Brain microvascular endothelial cell (primary cell): ENCODE data around the gene TJAP1.
"Not testable (repeated sequence)": the region's sequence is repeated elsewhere in the genome, so short reads cannot be mapped to it uniquely, and the experiment has no call there.

Experiments used
- DNase-seq: peaks from one replicate; pipeline ENCODE4 v3.0.0-alpha.2; 2020
- H3K27ac ChIP-seq: fragments of 250-450 bp; sonication (Bioruptor Pico); 2 replicates; pipeline ENCODE4 v1.5.1; 2020; ENCODE audit warnings: mild to moderate bottlenecking, moderate library complexity
- H3K27me3 ChIP-seq: fragments of 250-450 bp; sonication (Bioruptor Pico); replicated peaks from 2 replicates; pipeline ENCODE4 v1.5.1; 2020; ENCODE audit warnings: mild to moderate bottlenecking
- H3K36me3 ChIP-seq: fragments of 250-450 bp; sonication (Bioruptor Pico); replicated peaks from 2 replicates; pipeline ENCODE4 v1.5.1; 2020; ENCODE audit warnings: mild to moderate bottlenecking
- H3K4me3 ChIP-seq: 2 replicates; pipeline ENCODE4 v1.5.1; 2011; ENCODE audit warnings: low read depth, mild to moderate bottlenecking, control low read depth, low read length, moderate library complexity
- in situ Hi-C: cut with HindIII; loops from 2 replicates; pipeline ENCODE4 v1.10.0; 2017; ENCODE audit warnings: low sequenced_read_pairs, low pct_ligation_motif_present
- TF ChIP-seq, protein P1 (sequence below): IDR thresholded peaks from 2 replicates; pipeline ENCODE4 v1.5.1; 2011; ENCODE audit warnings: low read depth, mild to moderate bottlenecking, moderate library complexity, low read length, control low read depth, inconsistent platforms; ENCODE audit errors: missing control alignments

The TJAP1 gene

DNA sequence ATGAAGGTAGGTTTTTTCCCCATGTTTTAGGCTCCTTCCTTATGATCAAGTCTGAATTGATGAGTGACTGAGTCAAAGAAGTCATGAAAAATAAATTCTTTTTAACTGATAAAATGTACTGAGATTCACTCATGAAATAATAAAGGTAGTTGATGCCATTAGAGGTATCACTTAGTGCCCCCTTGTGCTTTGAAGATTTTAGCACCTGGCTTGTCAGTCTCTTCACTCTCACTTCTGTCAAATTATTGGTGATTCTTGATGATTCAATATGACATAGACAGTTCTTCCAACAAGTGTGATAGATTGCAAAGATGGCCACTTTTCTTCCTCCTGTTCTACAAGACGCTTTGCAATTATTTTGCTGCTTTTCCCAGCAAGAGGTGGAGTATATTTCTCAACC is 17.8 kb upstream of the TJAP1 start:
- DNase-seq = no peak
- in situ Hi-C loops = no loop called here
- Histone ChIP-seq H3K27ac (no peak overlapping the region), H3K36me3 (no peaks in the 10 kb centered on the region), H3K27me3 (no peaks in the 10 kb centered on the region), H3K4me3 (no peak overlapping the region)
- TF ChIP-seq, protein P1, sequence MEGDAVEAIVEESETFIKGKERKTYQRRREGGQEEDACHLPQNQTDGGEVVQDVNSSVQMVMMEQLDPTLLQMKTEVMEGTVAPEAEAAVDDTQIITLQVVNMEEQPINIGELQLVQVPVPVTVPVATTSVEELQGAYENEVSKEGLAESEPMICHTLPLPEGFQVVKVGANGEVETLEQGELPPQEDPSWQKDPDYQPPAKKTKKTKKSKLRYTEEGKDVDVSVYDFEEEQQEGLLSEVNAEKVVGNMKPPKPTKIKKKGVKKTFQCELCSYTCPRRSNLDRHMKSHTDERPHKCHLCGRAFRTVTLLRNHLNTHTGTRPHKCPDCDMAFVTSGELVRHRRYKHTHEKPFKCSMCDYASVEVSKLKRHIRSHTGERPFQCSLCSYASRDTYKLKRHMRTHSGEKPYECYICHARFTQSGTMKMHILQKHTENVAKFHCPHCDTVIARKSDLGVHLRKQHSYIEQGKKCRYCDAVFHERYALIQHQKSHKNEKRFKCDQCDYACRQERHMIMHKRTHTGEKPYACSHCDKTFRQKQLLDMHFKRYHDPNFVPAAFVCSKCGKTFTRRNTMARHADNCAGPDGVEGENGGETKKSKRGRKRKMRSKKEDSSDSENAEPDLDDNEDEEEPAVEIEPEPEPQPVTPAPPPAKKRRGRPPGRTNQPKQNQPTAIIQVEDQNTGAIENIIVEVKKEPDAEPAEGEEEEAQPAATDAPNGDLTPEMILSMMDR = no peak

GRCh38 chr6:43460032-43460431 is 17.3 kb upstream of the TJAP1 start:
- TF ChIP-seq, protein P1 = no peak
- H3K36me3 ChIP-seq = no peaks in the 10 kb centered on the region
- in situ Hi-C loops = no loop called here
- no peak for DNase-seq
- no peak overlapping the region for H3K4me3 ChIP-seq
- no peak overlapping the region for H3K27ac ChIP-seq
- H3K27me3 ChIP-seq = no peaks in the 10 kb centered on the region

- in situ Hi-C loops = no loop called here
- H3K4me3 ChIP-seq = no peak overlapping the region
- TF ChIP-seq, protein P1 = no peak
- no peak overlapping the region for H3K27ac ChIP-seq
- H3K36me3 ChIP-seq = no peaks in the 10 kb centered on the region
- H3K27me3 ChIP-seq = no peaks in the 10 kb centered on the region
- DNase-seq = no peak
These were observed 15.4 kb upstream of the TJAP1 start for GRCh38 chr6:43461936-43462335.

DNA sequence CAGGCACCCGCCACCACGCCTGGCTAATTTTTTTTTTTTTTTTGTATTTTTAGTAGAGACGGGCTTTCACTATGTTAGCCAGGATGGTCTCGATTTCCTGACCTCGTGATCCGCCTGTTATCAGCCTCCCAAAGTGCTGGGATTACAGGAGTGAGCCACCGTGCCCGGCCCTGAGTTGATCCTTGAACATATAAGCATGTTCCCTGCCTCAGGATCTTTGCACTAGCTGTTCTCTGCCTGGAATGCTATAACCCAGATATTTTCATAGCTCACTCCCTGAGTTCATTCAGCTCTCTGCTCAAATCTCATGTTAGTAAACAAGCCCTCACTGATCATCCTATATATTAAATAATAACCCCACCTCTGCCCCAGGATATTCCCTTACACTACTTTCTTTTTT is 13.0 kb upstream of the TJAP1 start:
- no peak for DNase-seq
- Histone ChIP-seq H3K27me3 (no peaks in the 10 kb centered on the region), H3K36me3 (no peaks in the 10 kb centered on the region), H3K4me3 (no peak overlapping the region), H3K27ac (no peak overlapping the region)
- in situ Hi-C loops = no loop called here
- TF ChIP-seq, protein P1 = no peak

GRCh38 chr6:43465948-43466347 is 11.4 kb upstream of the TJAP1 start:
- Histone ChIP-seq H3K4me3 (no peak overlapping the region), H3K27me3 (no peaks in the 10 kb centered on the region), H3K27ac (no peak overlapping the region), H3K36me3 (no peaks in the 10 kb centered on the region)
- TF ChIP-seq, protein P1 = no peak
- in situ Hi-C loops = no loop called here
- no peak for DNase-seq

- H3K27me3 ChIP-seq, H3K27ac ChIP-seq, H3K4me3 ChIP-seq, DNase-seq, H3K36me3 ChIP-seq, in situ Hi-C loops: not testable (repeated sequence)
These were observed 10.1 kb upstream of the TJAP1 start for GRCh38 chr6:43467265-43467664.
